NK-92 (cell line): ENCODE data around the gene PALLD.

ENCODE experiments used
- DNase-seq: peaks from one replicate; lab custom pipeline; 2025; ENCODE audit not compliant: unreplicated experiment; lab: John Stamatoyannopoulos, UW

The PALLD gene

DNA sequence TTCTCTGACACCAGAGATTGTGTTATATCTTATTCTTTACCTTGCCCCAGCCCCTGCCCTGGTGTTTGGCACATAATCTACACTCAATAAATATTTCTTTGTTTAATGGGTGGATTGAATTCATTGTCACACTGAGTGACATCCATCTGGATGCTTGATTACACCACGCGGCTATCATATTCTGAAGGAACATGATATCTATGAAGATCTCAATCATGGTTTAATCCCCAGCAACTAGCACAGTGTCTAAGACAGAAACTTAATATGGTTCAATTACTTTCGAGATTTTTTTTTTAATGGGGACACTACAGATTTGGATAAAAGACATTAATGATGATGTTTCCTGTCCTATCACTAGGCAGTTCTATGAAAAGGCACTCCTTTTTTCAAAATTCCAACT is 246.3 kb downstream of the PALLD start:
- no peak for DNase-seq

DNA sequence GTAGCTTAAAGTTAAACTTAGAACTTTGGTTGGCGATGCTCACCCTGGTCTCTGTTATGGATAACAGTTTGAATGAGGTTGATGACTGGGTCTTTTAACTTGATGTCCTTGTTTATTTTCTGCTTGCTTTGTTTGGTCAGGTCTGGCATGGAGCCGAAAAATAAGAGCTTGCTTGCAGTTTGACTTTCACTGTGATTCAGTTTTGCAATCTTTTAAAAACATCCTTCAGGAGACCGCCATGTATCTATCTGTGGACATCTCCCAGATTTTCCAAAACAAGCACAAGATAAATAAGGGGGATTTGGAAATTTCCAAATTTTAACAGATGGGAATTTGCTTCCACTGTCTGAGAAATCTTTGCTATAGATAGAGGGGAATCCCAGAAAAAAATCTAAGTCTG is 246.7 kb downstream of the PALLD start:
- DNase-seq, result no peak

DNA sequence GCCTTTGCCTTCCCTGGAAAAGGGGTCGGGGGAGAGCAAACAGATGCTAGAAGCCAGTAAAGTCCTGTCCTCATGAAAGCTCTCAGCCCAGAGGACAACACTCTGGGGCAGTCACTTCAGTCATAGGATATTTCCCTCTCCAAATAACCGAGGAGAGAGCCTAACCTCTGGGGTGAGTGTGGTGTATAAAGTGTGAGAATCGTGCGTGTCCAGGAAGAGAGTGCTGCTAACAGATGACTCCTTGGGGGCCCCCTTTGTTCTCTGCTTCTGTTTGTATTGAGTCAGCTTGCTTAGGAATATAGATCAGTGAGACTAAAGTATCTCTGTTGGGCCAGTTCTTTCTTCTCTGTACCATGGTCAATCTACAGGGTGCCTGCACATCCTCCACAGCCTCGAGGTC is 247.2 kb downstream of the PALLD start:
- no peak for DNase-seq

DNA sequence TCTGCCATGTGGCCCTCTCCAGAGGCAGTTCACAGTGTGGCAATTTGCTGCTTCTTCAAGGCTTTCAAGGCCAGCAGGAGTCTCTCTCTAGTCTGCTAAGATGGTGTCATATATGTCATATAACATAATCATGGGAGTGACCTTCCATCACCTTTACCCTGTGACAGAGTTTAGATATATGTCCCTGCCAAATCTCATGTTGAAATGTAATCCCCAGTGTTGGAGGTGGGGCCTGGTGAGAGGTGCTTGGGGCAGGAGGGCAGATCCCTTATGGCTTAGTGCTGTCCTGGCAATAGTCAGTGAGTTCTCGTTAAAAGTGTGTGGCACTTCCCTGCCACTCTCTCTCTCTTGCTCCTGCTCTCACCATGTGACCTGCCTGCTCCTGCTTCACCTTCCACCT is 252.0 kb downstream of the PALLD start:
- no peak for DNase-seq

DNA sequence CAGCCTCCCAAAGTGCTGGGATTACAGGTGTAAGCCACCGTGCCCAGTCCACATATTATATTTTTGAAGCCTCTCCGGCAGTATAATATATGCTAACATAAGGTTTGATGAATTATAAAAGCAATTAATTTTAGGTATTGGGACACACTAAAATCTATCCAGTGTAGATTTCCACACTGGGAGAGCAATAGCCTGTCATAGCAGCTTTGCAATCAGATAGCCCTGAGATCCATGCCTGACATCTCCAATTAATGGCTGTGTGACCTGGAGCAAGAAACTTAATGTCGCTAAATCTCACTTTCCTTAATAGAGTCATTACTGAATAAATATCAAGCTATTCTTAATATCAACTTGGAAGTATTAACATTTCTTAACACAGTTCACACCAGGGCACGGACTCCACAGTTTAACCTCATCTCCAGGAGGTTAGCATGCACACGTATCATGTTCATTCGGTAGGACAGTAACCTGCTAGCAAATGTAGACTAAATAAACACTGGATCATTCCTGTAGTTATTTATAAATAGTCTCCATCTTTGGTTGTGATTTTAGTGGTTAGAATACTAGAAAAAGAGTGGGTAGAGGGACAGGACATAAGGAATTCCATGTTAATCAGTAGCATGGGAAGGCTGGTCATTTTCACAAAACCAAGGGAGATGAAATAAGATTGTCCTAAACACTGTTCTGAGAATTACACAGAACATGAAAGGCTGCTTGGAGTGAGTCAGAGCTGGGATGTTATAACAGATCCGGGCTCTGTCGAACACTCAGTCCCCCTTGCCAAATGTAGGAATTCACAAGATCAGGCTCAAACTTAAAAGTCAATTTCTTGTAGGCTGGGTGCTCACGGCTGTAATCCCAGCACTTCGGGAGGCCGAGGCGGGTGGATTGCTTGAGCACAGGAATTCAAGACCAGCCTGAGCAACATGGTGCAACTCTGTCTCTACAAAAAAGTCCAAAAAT is 254.7 kb downstream of the PALLD start:
- DNase-seq, result no peak

DNA sequence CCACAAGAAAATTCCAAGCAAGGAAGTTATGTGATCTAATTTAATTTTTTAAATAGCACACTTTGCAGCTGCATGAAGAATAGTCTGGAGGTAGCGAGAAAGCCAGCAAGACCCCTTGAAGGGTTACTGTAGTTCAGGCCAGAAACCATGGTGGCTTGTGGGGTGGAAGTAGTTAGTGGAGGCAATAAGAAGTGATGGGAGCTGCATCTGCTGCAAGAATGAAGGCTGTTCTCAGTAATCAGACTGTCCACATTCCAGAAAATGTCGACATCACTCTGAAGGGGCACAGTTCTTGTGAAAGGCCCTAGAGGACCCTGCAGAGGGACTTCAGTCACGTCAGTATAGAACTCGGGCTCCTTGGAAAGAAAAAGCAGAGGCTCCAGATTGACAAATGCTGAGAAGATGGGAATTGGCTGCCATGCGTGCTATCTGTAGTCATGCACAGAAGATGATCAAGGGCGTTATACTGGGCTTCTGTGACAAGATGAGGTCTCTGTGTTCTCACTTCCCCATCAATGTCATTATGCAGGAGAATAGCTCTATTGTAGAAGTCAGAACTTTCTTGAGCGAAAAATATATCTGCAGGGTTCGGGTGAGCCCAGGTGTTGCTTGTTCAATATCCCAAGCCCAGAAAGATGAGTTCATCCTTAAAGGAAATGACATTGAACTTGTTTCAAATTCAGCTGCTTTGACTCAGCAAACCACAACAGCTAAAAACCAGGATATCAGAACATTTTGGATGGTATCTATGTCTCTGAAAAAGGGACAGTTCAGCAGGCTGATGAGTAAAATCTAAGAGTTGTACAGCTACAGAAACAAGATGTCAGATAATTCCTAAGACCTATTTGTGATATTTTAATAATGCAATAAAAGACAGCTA is 259.0 kb downstream of the PALLD start:
- DNase-seq, result no peak

DNA sequence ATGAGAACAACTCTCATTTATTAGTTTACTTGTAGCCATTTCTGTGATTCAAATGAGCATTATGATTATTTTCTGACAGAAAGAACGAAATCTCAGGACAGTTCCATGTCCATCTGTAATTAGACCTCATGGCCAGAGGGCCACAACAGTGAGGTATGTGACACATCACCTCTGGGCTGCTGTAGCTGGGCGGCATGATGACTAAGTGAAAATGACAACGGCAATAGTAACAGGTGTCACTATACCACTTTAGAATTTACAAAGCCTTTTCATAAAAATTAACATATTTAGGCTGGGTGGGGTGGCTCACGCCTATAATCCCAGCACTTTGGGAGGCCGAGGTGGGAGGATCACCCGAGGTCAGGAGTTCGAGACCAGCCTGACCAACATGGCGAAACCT is 260.6 kb downstream of the PALLD start:
- no peak for DNase-seq

DNA sequence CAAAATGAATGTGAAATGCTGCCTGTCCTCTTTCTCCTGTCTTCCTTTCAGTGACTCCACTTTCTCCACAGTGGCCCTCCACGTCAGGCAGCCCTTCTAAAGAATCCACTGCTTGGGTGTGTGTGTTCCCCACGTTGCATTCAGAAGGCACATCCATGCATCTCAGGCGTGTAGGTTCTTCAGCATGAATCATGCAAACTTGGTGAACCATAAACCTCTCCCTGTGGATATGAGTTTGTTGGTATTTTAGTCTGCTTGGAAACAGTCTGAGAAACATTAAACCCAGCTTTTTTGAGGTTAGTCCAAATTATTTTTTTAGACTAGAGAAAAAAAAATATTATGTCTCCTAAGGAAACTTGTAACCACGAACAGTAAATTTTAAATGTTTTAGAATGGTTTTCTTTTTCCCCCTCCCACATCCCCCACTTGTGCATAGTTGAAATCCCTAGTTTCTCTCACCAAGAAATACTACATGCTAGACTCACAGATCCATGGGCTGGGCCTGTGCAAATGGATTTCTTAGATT is 261.6 kb downstream of the PALLD start:
- DNase-seq, result no peak

DNA sequence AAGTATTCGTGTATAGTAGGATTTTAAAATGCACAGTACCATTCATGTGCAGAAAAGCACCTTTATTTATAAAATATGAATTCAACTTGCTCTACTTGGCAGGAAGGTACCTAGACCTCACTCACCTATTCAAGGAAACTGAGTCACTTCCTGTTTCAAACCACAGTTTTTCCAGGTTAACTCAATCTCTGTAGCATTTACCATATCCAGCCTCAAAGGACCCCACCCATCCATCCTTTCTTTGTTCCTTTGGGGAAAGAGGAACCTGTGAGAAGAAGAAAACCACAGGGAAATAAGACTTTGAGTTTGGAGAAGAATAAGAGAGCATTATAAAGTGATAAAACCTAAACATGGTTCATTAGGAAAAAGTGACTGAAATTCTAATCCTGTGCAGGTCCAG is 262.5 kb downstream of the PALLD start:
- no peak for DNase-seq

DNA sequence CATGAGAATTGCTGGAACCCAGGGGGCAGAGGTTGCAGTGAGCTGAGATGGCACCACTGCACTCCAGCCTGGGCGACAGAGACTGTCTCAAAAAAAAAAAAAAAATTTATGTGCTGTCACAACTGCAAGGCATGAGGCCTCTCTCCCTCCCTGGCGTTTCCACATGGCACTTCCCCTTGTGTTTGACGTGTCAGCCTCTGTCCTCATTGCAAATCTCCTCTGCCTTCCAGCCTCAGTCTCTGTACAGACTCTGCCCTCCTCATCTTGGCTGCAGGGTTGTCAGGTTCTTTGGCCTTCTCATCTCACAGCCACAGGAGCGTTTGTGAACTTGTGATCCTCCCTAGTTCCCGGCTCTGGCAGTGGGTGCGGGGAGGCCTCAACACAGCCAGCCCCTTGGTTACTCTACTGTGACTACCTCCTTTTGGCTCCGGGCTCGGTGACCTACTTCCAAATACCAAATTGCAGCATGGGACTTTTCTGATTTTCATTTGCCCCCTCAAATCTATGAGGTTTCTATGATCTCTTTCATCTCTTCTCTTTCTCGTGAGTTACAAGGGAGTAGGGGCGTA is 263.2 kb downstream of the PALLD start:
- no peak for DNase-seq

DNA sequence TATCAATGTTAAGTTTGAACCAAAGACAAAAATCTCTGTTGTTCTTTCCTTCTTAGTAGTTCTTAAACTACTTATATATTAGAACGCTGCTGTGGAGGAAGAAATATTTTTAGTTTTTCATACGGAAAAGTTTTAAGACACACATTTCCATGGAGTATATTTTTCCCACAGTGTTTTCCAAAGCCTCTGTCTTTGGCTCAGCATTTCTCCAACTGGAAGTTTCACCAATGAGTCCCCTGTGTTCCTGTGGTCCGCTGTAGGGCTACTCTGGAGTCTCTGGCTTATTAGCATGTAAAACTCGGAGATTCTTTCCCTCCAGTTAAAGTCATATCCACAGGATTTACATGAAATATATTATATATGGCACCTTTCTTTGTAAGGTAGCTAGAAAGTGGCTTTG is 264.2 kb downstream of the PALLD start:
- DNase-seq, result no peak

DNA sequence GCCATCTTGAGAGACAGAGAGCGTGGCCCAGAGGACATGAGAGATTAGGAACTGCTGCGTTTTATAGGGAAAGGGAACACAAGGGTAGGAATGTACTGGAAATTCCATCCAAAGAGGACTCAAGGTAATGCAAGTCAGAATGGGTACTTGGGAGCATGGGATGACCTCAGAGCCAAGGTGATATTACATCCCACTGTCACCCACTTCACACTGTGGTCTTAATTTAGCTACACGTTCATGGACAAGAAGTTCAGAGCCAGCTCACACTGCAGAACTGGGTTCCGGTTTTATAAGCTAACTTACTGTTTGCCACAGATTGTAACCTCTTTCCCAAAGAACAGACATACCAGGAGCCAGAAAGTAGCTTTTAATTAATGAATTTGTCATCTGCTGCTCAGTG is 268.5 kb downstream of the PALLD start:
- no peak for DNase-seq

DNA sequence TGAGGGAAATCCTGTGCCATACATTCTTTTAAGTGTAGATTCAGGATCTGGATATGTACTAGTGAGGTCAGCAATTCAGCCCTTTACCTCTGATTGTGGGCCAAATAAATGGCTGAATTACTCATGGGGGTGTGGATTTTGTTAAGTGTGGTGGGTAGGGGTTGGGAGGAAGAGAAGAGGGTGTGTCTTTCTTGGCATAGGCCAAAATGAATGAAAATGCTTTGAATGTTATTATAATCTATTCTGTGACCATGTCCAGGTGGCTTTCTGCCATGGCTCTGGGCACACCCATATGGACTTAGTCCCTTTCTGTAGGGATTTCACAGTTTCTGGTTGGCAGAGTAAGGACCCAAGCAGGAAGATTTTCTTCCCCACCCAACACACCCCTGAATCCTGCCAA is 268.9 kb downstream of the PALLD start:
- DNase-seq, result no peak

DNA sequence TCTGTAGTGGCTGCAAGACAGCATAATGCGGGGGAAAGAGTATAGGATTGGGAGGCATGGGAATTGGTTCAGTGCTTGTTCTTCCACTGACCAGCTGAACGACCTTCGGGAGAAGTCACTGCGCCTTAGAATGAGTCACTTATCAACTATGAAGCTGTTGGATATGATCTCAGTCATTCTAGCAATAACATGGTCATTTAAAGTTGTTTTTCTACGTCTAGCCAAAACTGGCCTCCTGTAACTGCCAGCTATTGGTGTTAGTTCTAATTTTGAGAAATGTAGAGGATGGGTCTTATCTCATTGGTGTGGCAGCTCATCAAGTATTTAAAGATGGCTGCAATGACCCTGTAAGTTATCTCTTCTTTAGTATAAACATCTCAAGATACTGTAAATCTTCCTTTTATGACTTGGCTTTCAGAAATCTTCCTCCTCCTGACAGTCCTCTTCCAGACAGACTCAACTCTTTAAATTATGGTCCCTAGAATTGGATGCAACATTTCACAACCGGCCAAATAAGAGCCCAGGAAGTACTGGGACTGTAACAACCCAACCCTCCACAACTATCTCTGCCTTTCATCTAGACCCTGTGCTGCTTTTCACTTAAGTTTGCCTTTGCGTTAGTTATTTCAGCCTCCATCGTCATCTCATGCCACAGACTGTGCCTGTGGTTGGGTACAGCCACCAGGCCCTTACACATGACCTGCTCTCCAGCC is 269.9 kb downstream of the PALLD start:
- DNase-seq, result no peak

DNA sequence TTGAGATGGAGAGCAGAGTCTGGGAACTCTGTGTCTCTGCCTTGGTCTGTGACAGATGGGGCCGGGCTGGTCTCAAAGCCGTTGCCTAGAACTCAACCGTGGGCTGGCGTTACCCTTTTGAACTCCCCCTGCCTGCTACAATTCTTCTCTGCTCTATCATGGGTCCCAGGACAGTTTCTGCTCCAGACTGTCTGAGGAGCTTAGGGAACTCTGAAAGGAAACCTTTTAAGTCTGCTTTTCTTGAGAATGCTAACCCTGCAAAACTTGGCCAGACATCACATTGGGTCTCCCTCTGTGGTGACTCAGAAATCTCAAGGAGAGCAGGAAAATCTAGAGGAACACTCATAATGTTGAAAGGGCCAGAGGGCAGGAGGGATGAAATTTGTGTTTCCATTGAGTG is 272.6 kb downstream of the PALLD start:
- DNase-seq, result no peak

DNA sequence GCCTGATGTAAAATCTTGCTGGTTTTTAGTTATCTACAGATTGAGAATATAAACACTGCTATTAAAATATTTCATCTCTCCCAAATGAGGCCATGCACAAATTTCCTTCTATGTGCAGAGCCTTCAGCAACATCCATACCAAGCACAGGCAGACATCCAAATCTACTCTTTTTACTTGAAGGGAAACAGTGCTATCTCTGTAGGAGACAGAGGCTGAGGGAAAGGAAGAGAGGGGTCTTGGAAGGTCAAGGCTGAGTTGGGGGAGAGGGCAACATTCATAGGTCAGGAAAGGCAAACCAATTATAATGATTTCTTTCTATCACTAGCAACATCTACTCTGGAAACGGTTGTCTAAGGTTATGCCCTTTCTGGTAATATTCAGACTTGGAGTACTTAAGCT is 273.0 kb downstream of the PALLD start:
- DNase-seq, result no peak

DNA sequence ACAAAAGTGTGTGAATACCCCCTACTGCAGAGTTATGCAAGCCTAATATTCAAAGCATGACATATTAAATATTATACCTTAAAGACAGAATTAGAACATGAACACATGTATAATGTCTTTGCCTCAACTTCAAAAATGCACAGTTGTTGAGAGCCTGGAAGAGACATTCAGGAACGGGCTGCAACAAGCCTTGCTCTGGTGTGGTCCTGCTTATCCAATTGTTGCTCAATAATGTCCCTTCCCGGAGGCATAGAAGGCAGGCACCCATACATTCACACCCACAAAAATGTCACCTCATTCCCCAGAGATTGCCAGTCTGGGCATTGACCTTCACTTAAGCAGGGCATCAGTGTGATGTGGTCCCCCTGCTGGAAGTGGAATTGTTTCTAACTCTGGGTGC is 274.4 kb downstream of the PALLD start:
- no peak for DNase-seq

DNA sequence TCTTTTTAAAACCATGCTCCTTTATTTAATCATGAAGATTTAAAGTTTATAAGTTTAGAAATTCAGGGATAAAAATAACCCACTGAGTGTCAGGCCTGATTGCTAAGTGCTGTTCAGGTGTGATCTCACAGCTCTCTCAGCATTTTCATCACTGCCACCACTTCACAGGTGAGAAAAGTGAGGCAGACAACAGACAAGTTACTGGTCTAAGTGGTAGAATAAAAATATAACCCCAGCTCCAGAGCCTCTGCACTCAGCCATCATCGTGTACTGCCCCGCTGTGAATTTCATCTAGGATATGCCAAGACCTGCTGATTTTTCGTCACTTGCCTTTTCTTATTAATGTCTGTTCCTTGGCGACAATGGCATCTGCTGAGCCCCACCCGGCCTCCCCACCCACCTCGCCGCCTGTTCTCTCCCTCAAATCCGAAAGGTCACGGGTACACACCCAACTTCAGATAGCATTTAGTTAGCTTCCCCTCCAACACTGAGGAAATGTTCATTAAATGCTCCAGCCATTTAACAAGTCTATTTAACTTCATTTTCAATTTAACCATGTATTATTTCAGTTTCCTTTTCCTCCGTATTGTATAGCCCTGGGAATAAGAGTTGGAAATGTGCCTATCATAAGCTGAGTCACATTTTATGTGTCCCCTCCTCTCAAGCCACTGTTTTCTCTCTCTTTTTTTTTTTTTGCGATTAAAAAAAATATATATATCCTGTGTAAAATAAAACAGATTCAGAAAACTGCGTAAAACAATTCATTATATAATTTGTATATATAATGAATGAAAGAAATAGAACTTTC is 276.7 kb downstream of the PALLD start:
- DNase-seq, result no peak

DNA sequence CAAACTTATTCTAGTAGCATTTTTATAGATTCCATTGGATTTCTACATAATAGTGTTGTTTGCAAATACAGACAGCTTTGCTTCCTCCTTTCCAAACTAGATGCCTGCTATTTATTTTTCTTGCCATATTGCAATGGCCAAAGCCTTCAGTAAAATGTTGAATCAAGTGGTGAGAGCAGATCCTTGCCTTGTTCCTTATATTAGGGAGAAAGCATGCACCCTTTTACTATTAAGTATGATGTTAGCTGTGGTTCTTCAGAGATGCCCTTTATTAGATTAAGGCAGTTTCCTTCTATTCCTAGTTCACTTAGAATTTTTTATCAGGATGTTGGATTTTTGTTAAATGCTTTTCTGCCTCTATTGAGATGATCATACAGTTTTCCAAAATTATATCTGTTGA is 279.5 kb downstream of the PALLD start:
- DNase-seq, result no peak
